Measurements from ENCODE around the gene KCNE1. TPM values are rescaled to one million over a fixed set of nuclear protein-coding genes. Genes with fewer than 3 reads are reported as not detected.

Gene KCNE1
- total RNA-seq, 1 experiment from 2014 or later = 0.13 TPM

DNA sequence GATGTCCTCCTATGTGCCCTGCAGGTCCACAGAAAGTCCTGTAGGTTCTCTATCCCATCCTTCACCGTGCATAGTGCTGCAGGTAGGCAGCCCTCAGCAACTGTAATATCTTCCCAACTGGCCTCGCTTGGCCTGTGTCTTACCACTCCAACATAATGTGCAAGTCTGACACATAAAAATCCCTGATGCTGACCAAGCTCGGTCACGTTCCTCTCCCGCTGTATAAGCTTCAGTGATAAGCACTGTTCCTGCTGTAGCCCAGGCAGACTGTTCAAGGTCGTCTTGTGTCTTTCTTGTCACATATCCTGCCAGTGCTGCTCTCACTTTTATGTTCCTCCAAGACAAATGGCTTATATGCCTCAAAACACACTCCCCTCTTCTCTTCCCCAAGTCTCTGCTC is 19.4 kb upstream of the KCNE1 start:
- TF ChIP-seq, protein P1, sequence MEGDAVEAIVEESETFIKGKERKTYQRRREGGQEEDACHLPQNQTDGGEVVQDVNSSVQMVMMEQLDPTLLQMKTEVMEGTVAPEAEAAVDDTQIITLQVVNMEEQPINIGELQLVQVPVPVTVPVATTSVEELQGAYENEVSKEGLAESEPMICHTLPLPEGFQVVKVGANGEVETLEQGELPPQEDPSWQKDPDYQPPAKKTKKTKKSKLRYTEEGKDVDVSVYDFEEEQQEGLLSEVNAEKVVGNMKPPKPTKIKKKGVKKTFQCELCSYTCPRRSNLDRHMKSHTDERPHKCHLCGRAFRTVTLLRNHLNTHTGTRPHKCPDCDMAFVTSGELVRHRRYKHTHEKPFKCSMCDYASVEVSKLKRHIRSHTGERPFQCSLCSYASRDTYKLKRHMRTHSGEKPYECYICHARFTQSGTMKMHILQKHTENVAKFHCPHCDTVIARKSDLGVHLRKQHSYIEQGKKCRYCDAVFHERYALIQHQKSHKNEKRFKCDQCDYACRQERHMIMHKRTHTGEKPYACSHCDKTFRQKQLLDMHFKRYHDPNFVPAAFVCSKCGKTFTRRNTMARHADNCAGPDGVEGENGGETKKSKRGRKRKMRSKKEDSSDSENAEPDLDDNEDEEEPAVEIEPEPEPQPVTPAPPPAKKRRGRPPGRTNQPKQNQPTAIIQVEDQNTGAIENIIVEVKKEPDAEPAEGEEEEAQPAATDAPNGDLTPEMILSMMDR (conservative IDR thresholded peaks at IDR 0.05; ENCODE audit: low read depth, low read length) = no peak
- TF ChIP-seq EZH2 (IDR thresholded peaks at IDR 0.05; ENCODE audit: borderline replicate concordance, low read depth, low read length, poor library complexity, severe bottlenecking) = no peak
- H3K36me3 ChIP-seq (ENCODE audit: insufficient read depth, low read length, poor library complexity, severe bottlenecking) = no peaks in the 10 kb centered on the region
- no peaks in the 10 kb centered on the region for H3K27me3 ChIP-seq (replicated peaks; ENCODE audit: insufficient read depth, low read depth, low read length, poor library complexity)
- intact Hi-C loops (cut with micrococcal nuclease; ENCODE audit: unreplicated experiment) = no loop called here
- H3K27ac ChIP-seq (ENCODE audit: low read depth, low read length, poor library complexity, severe bottlenecking) = no peak overlapping the region
- CTCF ChIA-PET = no interaction called here
- H3K4me3 ChIP-seq (ENCODE audit: low read depth, low read length, poor library complexity, severe bottlenecking) = no peak overlapping the region
- no peaks in the 10 kb centered on the region for H3K4me1 ChIP-seq (ENCODE audit: insufficient read depth, low read length, poor library complexity, severe bottlenecking)
- BruUV-seq (replicated peaks) = no TSS peak
- no peaks in the 10 kb centered on the region for H3K9me3 ChIP-seq (ENCODE audit: low read depth, low read length, poor library complexity, severe bottlenecking)
- DNase-seq (ENCODE audit: low spot score) = no peak
- POLR2A ChIA-PET (ENCODE audit: low non-redundant PET) = no interaction called here

DNA sequence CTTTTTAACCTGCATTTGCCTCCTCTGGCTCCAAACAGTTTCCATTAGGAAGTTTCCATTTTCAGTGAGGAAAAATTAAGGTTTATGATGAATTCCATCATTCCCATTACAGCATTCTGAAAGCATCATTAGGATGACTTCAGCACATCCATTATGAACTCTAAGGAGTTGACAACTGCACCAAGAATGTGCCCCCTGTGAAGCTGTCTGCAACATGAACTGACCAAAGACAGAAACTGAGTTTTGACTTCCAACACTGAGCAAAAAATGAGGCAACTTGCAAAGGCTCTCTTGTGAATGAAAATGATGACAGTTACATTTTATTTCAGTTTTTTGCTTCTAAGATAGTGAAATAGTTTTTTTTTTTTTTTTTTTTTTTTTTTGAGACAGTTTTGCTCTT is 18.3 kb upstream of the KCNE1 start:
- no peak for TF ChIP-seq EZH2 (IDR thresholded peaks at IDR 0.05; ENCODE audit: borderline replicate concordance, low read depth, low read length, poor library complexity, severe bottlenecking)
- TF ChIP-seq, protein P1 (conservative IDR thresholded peaks at IDR 0.05; ENCODE audit: low read depth, low read length) = no peak
- Histone ChIP-seq H3K36me3 (ENCODE audit: insufficient read depth, low read length, poor library complexity, severe bottlenecking) (no peaks in the 10 kb centered on the region), H3K4me3 (ENCODE audit: low read depth, low read length, poor library complexity, severe bottlenecking) (no peak overlapping the region), H3K9me3 (ENCODE audit: low read depth, low read length, poor library complexity, severe bottlenecking) (no peaks in the 10 kb centered on the region), H3K27ac (ENCODE audit: low read depth, low read length, poor library complexity, severe bottlenecking) (no peak overlapping the region), H3K4me1 (ENCODE audit: insufficient read depth, low read length, poor library complexity, severe bottlenecking) (no peaks in the 10 kb centered on the region), H3K27me3 (replicated peaks; ENCODE audit: insufficient read depth, low read depth, low read length, poor library complexity) (no peaks in the 10 kb centered on the region)
- ChIA-PET POLR2A (ENCODE audit: low non-redundant PET) (no interaction called here), CTCF (interaction anchor here (0.5 kb wide), 1 partner anchor 167 kb away, joined by 5 read pairs; no protein-coding TSS in a partner anchor)
- intact Hi-C loops (cut with micrococcal nuclease; ENCODE audit: unreplicated experiment) = no loop called here
- BruUV-seq (replicated peaks) = no TSS peak
- no peak for DNase-seq (ENCODE audit: low spot score)

DNA sequence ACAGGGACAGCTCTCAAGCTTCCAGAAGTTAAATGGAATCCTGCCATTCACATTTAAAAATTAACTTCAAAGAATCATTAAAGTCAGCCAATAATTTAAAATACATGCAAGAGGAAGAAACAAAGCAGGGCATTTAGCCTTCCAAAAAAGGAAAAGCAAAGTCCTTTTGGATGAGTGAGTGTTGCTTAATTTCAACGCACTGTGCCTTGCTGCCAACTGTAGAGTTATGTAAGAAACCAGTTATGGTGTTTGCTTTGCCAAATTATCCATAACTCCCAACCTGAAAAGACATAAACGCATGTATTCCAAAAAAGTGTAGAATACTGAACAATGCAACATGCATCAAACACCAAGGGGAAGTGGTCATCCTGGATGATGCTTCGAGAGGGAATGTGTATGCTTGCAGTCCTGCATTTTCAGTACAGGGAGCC is 16.1 kb upstream of the KCNE1 start:
- POLR2A ChIA-PET (ENCODE audit: low non-redundant PET) = no interaction called here
- H3K36me3 ChIP-seq (ENCODE audit: insufficient read depth, low read length, poor library complexity, severe bottlenecking) = no peaks in the 10 kb centered on the region
- intact Hi-C loops (cut with micrococcal nuclease; ENCODE audit: unreplicated experiment) = no loop called here
- no peak for DNase-seq (ENCODE audit: low spot score)
- no peaks in the 10 kb centered on the region for H3K4me1 ChIP-seq (ENCODE audit: insufficient read depth, low read length, poor library complexity, severe bottlenecking)
- H3K9me3 ChIP-seq (ENCODE audit: low read depth, low read length, poor library complexity, severe bottlenecking) = no peaks in the 10 kb centered on the region
- no TSS peak for BruUV-seq (replicated peaks)
- CTCF ChIA-PET = interaction anchor here (0.7 kb wide), 1 partner anchor 145 kb away, joined by 3 read pairs; no protein-coding TSS in a partner anchor
- no peaks in the 10 kb centered on the region for H3K27me3 ChIP-seq (replicated peaks; ENCODE audit: insufficient read depth, low read depth, low read length, poor library complexity)
- TF ChIP-seq EZH2 (IDR thresholded peaks at IDR 0.05; ENCODE audit: borderline replicate concordance, low read depth, low read length, poor library complexity, severe bottlenecking) = no peak
- TF ChIP-seq, protein P1 (conservative IDR thresholded peaks at IDR 0.05; ENCODE audit: low read depth, low read length) = no peak
- no peak overlapping the region for H3K4me3 ChIP-seq (ENCODE audit: low read depth, low read length, poor library complexity, severe bottlenecking)
- no peak overlapping the region for H3K27ac ChIP-seq (ENCODE audit: low read depth, low read length, poor library complexity, severe bottlenecking)
